Measurements from ENCODE around the gene BAMBI.
A peak's percentile ranks its signal among the peaks of the same experiment; 100 is the strongest.

The BAMBI gene

DNA sequence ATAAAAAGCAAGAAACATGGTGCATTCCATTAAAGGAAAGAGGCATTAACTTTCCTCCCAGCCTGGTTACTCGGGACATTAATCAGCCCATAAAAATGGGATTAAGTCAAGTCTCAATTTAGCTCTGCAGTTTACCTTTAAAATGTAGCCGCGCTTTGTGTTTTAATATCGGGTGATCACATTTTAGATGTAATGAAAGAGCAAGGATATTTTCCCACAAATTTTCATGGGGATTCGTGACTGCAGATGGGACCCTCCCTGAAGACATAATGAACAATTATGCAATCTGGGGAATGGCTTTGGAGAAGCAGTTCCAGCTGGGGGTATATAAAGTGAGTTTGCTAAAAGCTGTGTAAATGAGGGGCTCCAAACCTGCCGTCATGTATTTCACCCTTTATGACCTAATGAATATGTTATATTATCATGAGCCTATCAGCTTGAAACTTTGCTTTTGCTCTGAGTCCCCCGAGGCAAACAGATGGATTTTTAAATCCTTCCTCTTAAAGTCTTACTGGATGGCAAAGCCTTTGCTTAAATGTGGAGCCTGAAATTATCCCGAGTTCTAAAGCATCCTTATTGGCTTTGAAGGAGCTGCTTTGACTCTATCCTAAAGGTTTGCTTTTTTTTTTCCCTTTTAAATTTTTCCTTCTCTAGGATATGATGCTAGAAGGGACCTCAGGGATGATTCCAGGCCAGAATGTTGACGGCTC, 31.8 kb downstream of the BAMBI start:
- no peak for DNase-seq

DNA sequence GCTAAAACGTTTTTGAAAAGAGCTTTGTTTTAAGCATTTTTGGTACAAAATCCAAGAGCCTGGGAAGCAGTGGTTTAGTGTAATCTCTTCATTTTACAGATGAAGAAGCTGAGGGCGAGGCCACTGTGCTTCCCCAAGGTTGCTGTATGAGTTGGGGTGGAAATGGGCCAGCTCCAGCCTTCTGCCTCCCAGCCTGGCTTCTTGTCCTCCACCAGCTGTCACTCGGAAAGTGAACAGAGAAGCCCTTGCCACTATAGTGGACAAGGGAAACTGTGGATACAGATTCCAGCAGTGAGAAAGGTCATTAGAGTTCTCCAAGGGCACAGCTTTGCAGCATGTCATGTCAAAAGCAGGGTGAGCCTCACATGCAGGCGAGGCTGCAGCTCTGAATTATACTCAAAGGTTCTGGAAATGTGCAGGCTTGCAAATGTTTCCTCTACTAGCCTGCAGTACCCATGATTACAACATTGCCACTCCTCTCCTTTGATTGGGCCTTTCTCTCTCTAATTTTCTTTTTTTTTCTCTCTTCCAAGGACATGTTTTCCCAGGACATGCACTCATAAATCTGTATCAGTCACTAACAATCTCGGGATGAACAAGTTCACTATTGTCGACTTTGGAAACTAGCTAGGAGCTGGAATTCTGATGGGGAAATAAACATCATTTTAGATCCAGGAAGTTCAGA, 33.0 kb downstream of the BAMBI start:
- DNase-seq: no peak

DNA sequence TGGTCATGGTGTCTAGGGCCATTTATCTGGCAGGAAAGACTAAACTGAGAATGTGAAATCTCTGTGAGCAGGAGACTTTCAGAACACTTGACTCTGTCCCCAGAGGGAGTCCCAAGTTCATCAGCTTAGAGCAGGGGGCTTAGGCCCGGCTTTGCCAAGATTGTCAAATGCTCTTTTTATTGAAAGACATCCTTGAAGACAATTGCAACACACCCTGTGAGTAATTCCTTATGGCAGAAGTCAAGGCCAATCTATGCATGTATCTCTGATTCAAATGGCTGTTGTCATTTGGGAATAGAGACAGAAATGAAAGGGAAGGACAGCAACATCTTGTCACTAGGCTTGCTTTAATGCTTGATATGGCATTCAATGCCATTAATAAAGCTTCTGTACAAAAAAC, 33.7 kb downstream of the BAMBI start:
- no peak for DNase-seq

DNA sequence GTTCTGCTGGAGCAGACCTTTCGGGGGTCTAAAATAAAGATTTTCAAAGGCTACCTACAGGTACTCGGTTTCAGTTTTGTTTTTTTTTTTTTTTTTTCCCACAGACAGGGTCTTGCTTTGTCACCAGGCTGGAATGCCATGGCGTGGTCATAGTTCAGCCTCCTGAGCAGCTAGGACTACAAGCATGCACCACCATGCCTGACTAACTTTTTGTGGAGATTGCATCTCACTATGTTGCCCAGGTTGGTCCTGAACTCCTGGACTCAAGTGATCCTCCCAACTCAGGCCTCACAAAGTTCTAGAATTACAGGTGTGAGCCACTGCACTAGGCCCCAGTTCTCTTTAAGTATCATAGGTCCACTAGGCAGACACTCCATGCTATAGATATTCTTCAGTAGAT, 34.5 kb downstream of the BAMBI start:
- no peak for DNase-seq

DNA sequence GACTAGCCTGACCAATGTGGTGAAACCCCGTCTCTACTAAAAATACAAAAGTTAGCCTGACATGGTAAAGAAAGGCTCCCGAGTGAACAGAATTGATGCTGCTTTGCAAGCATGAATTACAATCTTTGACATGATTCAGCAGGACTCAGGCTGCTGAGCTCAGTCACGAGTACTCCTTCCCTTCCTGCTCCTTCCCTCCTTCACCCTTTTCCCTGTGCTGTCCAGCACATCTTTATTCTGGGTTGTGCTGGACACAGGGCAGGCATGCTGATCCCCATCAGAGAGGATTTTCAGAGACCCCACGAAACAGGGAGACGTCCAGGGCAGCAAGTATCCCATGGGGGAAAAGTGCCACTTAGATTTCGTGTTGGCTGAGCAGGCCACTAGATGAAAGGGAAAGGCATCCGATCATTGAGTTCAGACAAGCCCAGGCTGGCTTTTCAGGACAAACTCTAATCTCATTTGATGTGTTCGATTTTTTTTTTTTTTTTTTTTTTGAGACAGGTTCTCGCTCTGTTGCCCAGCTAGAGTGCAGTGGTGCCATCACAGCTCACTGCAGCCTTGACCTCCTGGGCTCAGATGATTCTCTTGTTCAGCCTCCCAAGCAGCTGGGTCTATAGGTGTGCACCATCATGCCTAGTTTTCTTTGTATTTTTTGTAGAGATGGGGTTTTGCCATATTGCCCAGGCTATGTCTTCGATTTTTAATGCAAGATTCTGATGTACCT, 36.5 kb downstream of the BAMBI start:
- no peak for DNase-seq

DNA sequence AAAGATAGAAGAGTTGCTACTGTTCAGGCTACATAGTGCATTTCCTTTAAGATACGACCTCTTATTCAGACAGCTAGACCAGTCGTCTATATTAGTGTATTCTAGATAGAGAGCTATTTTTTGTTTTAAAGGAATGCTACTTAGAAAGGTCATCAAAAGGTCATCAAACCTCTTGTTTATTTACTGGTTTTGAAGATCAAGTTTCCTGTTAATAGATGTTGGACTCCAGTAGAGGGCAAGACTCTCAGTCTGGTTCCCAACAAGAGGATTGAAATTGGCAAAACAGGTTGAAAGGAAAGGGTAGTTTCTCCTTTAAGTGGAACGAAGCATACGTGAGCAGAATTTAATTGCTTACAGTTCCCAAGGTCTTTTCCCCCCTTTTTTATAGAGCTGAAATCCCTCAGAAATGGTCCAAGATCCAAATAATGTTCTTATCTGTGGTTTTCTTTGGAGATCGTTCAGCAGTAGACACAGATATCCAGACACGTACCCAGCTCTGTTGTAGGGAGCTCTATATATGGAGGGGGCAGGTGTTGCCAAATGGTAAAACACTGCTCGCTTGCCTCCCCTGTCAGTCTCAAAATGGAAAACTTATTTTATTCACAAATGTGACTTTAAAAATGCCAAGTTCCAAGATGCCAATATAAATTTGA, 37.2 kb downstream of the BAMBI start:
- DNase-seq: no peak

DNA sequence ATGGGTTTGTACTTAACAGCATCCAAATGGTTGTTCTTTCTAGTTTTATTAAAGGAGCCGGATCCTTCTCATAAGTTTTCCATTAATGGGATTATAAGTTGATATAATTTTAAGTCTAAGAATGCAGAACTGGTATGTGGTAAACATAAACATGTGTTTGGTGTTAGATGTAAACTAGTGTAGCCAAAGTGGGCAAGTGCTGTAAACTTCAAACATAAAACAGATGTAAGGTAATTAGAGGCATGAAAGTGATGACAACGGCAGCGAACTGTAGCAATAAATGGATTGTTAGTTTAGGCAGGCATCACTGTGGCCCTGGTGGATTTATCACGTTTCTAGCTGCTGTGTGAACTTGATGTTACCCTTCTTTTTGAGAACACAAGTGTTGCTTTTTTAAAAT, 37.9 kb downstream of the BAMBI start:
- DNase-seq: no peak

DNA sequence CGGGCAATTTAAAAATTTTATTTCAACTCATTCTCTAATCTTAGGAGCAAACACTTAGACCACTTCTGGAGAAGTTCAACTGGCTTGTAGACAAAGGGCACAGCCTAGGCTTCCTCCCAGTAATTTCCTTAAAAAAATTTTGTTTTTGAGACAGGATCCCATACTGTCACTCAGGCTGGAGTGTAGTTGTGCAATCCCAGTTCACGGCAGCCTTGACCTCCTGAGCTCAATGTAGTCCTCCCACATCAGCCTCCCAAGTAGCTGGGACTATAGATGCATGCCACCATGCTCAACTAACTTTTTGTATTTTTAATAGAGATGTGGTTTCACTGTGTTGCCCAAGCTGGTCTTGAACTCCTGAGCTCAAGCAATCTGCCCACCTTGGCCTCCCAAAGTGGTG, 38.4 kb downstream of the BAMBI start:
- DNase-seq: no peak

DNA sequence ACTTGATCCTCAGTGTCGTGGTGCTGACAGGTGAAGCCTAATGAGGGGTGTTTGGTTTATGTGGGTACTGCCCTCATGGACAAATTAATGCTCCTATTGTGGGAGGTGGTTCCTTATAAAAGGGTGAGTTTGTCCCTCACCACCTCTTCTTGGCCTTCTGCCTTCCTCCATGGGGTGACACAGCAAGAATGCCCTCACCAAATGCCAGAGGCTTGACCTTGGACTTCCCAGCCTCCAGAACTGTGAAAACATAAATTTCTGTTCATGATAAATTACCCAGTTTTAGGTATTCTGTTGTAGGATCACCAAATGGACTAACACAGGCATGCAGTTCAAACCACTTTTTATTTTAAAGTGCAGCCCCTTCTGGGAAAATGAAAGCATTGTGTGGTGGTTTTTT, 39.4 kb downstream of the BAMBI start:
- no peak for DNase-seq

DNA sequence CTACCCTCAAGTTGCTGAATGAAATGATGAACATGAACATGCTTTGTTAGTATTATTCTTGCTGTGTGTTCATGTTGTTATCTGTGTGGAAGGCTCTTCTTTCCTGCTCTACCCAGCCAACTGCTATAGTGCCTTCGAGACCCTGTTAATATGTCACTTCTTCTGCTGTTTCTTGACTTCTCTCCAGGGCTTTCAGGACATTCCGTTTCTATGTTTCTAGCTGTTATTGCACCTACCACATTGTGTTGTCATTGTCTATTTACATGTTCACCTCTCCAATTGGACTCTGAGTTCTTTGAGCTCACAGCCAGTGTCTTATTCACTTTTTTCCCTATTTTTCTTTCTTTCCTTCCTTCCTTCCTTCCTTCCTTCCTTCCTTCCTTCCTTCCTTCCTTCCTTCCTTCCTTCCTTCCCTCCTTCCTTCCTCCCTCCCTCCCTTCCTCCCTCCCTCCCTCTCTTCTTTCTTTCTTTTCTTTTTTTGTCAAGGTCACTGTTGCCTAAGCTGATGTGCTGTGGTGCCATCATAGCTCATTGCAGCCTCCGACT, 40.4 kb downstream of the BAMBI start:
- no peak for DNase-seq

DNA sequence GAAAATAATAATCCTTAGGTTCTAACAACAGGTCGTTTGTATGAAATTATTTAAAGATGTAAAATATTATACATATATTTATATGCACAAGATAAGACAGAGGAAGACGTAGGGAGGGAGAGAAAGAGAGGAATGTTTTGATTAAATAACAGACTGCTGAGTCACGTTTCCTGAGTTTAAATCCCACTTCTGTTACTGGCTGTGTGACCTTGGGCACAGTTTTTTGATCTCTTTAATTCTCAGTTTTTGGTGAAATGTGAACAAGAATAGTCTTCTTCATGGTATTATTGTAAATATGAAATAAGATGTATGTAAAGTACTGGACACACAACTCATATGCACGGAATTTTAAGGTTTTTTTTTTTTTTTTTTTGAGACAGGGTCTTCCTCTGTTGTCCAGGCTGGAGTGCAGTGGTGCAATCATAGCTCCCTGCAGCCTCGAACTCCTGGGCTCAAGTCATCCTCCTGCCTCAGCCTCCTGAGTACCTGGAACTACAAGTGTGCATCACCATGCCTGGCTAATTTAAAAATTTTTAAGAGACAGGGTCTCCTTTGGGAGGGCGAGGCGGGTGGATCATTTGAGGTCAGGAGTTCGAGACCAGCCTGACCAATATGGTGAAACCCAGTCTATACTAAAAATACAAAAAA, 42.6 kb downstream of the BAMBI start:
- no peak for DNase-seq

DNA sequence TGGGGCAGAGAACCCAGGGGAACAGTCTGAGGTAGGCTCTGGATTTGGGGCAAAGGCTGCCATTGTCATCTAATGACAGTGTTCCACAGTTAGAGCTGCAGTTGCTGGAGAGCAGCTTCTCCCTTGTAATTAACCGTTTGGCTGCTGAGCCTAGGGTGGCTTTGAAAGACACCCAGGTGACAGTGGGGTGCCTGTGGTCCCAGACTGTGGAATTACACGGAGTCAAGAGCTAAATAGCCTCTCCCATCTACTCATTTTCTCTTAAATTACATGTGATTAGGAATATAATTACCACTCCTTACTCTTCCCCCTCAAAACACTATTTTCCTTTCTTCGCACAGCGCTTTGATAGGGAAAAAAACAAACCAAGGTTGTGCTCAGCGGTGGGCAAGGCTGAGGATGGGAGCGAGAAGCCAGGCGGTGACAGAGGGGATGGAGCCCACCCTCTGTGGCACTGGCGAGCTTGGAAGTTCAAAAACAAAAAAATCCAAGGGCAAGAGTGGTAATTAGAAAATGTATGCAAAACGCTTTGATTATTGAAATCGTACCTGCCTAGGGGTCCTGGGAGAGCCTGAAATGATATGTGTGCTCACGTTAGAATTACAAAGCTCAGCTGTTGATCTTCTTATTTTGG, 44.1 kb downstream of the BAMBI start:
- peak; percentile 42 for DNase-seq

DNA sequence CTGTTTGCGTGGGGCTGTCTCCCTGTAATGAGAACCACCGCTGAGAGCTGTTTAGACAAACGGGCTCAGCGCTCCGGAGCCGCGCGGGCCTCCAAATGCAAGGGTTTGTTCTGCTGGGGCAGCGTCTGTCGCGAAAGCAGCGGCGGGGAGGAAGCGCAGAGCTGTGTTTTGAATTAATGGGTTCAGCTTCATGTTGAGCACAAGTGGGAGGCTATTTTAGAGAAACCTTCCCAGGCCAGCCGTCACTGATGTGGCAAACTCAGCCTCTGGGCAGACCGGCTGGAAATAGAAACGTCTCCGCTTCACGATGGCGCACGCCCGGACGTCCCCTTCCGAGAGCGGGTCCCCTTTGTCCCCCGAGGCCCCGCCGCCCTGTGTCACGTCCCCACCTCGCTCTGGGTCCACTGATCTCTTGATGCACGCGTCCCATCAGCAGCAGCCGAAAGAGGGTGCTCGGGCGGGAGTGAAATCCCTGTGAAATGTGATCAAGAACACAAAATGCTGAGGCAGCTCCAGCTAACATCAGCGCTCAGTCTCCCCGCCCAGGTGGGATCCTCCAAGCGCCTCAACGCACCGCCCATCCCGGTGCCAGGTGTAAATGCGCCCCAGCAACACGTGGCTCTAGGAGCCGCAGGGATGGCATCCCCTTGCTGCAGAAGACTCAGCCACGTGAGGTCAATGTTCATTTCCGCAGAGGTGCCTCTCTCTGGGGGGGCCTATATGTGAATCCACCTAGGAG, 44.9 kb downstream of the BAMBI start:
- DNase-seq: peak; percentile 64

DNA sequence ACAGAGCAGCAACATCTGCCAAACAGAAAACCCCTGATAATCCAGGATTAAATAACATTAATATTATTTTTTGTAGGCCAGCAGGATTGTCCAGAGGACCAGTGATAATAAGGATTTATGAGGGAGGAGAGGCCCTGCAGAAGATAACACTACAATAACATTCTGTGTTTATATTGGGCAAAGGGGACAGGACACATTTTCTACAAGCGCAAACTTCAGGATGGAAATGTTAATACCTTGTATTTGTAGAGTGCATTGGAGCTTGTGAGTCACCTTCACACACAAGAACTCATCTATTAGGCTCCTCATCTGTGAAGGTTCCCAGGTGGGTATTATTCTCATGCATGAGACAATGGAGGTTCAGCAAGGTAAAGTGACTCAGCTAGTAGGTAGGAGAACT, 51.0 kb downstream of the BAMBI start:
- no peak for DNase-seq

DNA sequence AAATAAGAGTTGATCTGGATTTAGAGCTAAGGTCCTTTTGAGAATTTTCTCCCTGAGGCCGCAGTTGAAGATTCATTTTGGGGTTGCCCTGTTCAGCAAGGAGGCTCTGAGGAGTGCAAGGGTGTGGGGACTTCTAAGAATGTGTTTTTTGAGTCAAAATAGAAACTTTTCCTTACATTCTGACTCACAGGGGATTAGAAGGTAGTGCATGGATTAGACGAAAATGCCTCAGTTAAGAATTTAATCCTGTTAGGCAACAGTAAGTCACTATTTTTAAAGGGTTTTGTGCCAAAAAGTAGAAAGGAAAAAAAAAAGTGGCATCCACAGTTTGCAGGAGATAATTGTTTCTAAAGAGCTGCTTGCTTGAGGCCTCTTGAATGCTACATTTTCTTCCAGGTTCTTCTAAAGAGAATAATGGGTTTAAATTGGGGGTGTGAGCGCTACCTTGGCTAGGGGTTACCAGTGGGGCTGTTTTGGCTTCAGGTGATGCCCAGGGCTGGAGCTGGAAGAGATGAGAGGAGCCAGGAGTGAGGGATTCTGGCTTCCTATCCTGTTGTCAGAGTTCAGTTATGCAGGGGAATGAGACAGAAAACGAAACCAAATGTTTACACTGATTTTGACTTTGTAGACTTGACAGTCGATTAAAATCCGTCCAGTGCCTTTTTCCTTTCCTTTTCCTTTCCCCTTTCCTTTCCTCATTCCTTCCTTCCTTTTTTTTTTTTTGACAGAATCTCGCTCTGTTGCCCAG, 52.9 kb downstream of the BAMBI start:
- DNase-seq: no peak

DNA sequence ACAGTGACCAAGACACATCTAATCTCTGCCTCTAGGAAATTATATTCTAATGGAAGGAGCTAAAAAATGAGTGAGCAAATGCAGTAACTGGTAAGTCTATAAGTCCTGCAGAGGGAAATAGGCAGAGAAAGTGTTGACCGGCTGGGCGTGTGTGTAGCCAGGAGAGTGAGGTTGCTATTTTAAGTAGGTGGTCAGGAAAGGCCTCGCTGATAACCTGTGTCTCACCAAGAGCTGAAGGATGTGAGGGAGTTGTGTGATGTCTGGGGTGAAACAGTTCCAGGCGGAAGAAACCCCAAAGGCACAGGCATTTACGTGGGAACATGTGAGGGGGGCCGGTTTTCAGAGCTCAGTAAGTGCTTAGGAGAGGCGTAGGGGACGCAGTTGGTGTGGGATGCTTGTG, 54.8 kb downstream of the BAMBI start:
- no peak for DNase-seq

Data from left hindlimb (tissue), 1 donor.